Measurements from ENCODE around the gene NANOG.
"Not testable (repeated sequence)": the region's sequence is repeated elsewhere in the genome, so short reads cannot be mapped to it uniquely, and the experiment has no call there.

Gene NANOG

DNA sequence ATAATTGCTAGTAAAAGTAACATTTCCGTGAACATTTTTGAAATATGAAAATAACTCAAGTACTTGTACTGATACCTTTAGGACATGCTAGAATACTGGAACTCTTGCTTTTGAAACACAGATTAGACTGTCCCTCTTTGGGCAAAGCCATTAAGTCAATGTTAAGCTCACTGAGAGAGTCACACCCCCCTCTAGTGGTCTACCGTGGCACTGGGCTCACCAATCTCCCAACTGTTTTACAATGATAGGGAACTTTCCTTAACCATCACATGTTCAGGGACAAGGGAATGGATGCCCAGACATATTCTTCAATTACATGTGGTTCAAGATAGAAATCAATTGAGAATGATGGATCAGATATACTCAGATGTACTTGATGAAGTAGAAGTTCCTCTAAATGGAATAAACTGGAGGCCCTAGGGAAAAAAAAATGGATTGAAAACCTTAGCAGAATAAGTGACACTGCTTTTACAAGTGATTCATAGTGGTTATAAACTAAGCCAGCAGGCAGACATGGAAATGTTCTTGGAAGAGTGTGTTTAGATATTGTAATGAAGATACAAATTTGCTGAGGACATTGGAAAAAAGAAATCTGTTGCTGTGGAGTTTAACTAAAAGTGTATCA, 17.8 kb downstream of the NANOG start:
- H3K9me3 ChIP-seq (ENCODE audit: insufficient read depth, low read length) = no peaks in the 10 kb centered on the region
- no peak overlapping the region for H3K4me3 ChIP-seq (ENCODE audit: insufficient read length, low read depth)
- no peaks in the 10 kb centered on the region for H3K4me1 ChIP-seq (ENCODE audit: insufficient read depth, insufficient read length)
- DNase-seq (ENCODE audit: low read depth, low spot score) = peak; percentile 98
- no peaks in the 10 kb centered on the region for H3K27me3 ChIP-seq (ENCODE audit: insufficient read depth, insufficient read length)
- no peak overlapping the region for H3K9ac ChIP-seq (ENCODE audit: insufficient read length, low read depth)
- TF ChIP-seq SUZ12 (IDR thresholded peaks at IDR 0.05; ENCODE audit: extremely low read depth, insufficient read depth, insufficient read length) (no peak), YY1 (IDR thresholded peaks at IDR 0.05; ENCODE audit: insufficient read depth, insufficient read length) (no peak), ZNF274 (IDR thresholded peaks at IDR 0.05; ENCODE audit: low read depth, low read length) (no peak)
- no peaks in the 10 kb centered on the region for H3K36me3 ChIP-seq (ENCODE audit: insufficient read depth, insufficient read length, low read length)

DNA sequence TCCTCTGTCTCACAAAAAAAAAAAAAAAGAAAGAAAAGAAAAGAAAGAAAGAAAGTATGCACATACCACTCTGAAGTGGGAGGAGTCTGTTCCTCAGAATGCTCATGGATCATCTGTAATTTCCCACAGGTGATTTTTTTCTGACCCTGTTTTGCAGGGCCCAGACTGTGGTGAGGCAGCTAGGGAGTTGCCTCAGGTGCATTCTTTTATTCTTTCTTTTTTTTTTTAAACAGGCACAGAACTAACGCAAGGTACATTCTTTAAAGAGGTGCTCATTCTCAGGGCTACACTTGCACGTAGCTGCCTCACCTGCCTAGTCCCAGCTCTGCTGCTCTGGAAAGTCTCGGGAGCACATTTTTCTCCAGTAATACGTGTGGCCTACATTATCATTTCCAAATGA, 36.6 kb downstream of the NANOG start:
- H3K9ac ChIP-seq (ENCODE audit: insufficient read length, low read depth); H3K27me3 ChIP-seq (ENCODE audit: insufficient read depth, insufficient read length); DNase-seq (ENCODE audit: low read depth, low spot score); H3K4me3 ChIP-seq (ENCODE audit: insufficient read length, low read depth); H3K9me3 ChIP-seq (ENCODE audit: insufficient read depth, low read length); H3K4me1 ChIP-seq (ENCODE audit: insufficient read depth, insufficient read length): not testable (repeated sequence)
- peaks cover 24% of the 10 kb centered on the region for H3K36me3 ChIP-seq (ENCODE audit: insufficient read depth, insufficient read length, low read length)

DNA sequence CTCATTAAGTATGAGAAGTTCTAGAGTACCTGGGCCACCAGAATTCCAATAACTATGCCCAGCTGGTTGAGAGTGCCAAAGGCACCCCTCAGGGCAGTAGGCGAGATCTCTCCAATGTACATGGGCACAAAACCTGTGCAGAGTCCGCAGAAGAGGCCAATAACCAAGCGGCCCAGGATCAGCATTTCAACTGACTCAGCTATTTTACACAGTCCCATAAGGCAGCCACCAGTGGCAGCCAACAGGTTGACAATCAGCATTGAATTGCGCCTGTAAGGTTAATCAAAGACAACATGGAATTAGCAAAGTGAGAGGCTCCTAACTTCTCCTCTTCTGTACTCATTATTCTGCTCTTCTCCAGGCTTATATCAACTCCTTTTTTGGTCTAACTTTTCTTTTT, 40.5 kb downstream of the NANOG start:
- DNase-seq (ENCODE audit: low read depth, low spot score); H3K4me1 ChIP-seq (ENCODE audit: insufficient read depth, insufficient read length); H3K27me3 ChIP-seq (ENCODE audit: insufficient read depth, insufficient read length); H3K4me3 ChIP-seq (ENCODE audit: insufficient read length, low read depth); H3K9me3 ChIP-seq (ENCODE audit: insufficient read depth, low read length); H3K9ac ChIP-seq (ENCODE audit: insufficient read length, low read depth): not testable (repeated sequence)
- peaks cover 13% of the 10 kb centered on the region for H3K36me3 ChIP-seq (ENCODE audit: insufficient read depth, insufficient read length, low read length)

DNA sequence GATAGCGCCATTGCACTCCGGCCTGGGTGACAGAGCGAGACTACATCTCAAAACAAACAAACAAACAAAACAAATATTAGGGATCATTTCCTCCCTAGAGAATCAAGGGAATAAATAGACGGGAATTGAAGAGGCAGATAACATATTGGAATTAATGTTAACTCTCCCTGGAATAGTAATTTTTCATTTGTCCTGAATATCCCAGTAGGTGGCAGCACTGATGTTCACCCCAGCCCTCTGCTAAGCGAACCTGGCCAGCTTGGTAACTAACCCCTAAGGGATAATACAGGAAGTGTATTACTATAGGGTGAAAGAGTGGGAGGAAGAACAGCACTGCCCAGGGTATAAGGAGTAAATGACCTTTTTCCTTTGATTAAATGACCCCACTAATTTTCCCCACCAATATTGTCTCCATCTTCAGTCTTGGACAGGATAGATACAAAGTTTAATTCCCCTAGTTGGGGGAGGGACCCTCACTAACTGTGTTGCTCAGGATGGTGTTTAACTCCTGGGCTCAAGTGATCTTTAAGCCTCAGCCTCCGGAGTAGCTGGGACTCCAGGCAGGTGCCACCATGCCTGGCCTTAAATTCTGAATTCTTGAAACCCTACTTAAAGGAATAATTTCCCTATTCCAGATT, 43.0 kb downstream of the NANOG start:
- TF ChIP-seq YY1 (IDR thresholded peaks at IDR 0.05; ENCODE audit: insufficient read depth, insufficient read length) (no peak), ZNF274 (IDR thresholded peaks at IDR 0.05; ENCODE audit: low read depth, low read length) (no peak), SUZ12 (IDR thresholded peaks at IDR 0.05; ENCODE audit: extremely low read depth, insufficient read depth, insufficient read length) (no peak)

DNA sequence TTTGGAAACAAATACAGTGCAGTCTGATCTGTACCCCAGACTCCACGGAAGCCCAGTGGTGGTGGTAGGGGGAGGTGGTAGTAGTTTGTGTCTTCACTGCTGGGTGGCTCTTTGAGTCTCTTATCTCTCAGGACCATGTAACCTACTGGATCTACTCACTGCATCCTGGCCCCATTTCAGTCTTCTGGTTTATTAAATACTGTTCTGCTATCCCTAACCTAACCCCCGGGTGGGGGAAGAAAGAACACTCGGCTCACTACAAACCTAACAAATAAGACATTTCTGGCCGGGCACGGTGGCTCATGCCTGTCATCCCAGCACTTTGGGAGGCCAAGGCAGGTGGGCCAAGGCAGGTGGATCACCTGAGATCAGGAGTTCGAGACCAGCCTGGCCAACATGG, 44.0 kb downstream of the NANOG start:
- not testable (repeated sequence) for DNase-seq (ENCODE audit: low read depth, low spot score); H3K4me3 ChIP-seq (ENCODE audit: insufficient read length, low read depth)

More for the DNA sequence above, 43.0 kb downstream of the NANOG start:
- H3K27me3 ChIP-seq (ENCODE audit: insufficient read depth, insufficient read length) = no peaks in the 10 kb centered on the region
- H3K36me3 ChIP-seq (ENCODE audit: insufficient read depth, insufficient read length, low read length) = peaks cover 9% of the 10 kb centered on the region
- peaks cover 5% of the 10 kb centered on the region for H3K4me1 ChIP-seq (ENCODE audit: insufficient read depth, insufficient read length)
- peak; percentile 91 for DNase-seq (ENCODE audit: low read depth, low spot score)
- H3K4me3 ChIP-seq (ENCODE audit: insufficient read length, low read depth) = no peak overlapping the region
- H3K9me3 ChIP-seq (ENCODE audit: insufficient read depth, low read length) = no peaks in the 10 kb centered on the region
- H3K9ac ChIP-seq (ENCODE audit: insufficient read length, low read depth) = no peak overlapping the region

DNA sequence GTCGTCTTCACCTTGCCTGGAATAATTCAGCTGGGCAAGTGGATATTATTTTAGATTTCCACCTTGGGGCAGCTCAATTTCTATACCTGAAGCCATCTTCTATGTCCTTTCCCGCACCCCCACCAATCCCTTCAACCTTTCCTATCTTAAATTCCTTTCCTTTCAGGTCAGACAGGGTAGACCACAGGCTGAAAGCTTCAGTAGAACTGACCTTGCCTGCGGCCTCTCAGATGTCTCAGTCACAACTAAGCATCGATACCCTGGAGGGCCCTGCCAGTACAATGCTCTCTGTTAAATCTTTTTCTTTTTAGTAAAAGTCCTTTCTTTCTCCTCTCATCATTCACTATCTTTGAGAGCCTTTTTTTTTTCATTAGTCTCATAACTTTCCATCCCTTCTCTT, 44.6 kb downstream of the NANOG start:
- no peak overlapping the region for H3K4me3 ChIP-seq (ENCODE audit: insufficient read length, low read depth)
- TF ChIP-seq YY1 (IDR thresholded peaks at IDR 0.05; ENCODE audit: insufficient read depth, insufficient read length) = no peak
- no peak for TF ChIP-seq SUZ12 (IDR thresholded peaks at IDR 0.05; ENCODE audit: extremely low read depth, insufficient read depth, insufficient read length)
- TF ChIP-seq ZNF274 (IDR thresholded peaks at IDR 0.05; ENCODE audit: low read depth, low read length) = no peak
- H3K9ac ChIP-seq (ENCODE audit: insufficient read length, low read depth) = no peak overlapping the region
- H3K36me3 ChIP-seq (ENCODE audit: insufficient read depth, insufficient read length, low read length) = peaks cover 4% of the 10 kb centered on the region
- no peaks in the 10 kb centered on the region for H3K9me3 ChIP-seq (ENCODE audit: insufficient read depth, low read length)
- DNase-seq (ENCODE audit: low read depth, low spot score) = no peak
- peaks cover 5% of the 10 kb centered on the region for H3K4me1 ChIP-seq (ENCODE audit: insufficient read depth, insufficient read length)
- H3K27me3 ChIP-seq (ENCODE audit: insufficient read depth, insufficient read length) = no peaks in the 10 kb centered on the region

More for the DNA sequence above, 44.0 kb downstream of the NANOG start:
- H3K9me3 ChIP-seq (ENCODE audit: insufficient read depth, low read length); H3K36me3 ChIP-seq (ENCODE audit: insufficient read depth, insufficient read length, low read length); H3K27me3 ChIP-seq (ENCODE audit: insufficient read depth, insufficient read length); H3K9ac ChIP-seq (ENCODE audit: insufficient read length, low read depth); H3K4me1 ChIP-seq (ENCODE audit: insufficient read depth, insufficient read length): not testable (repeated sequence)

DNA sequence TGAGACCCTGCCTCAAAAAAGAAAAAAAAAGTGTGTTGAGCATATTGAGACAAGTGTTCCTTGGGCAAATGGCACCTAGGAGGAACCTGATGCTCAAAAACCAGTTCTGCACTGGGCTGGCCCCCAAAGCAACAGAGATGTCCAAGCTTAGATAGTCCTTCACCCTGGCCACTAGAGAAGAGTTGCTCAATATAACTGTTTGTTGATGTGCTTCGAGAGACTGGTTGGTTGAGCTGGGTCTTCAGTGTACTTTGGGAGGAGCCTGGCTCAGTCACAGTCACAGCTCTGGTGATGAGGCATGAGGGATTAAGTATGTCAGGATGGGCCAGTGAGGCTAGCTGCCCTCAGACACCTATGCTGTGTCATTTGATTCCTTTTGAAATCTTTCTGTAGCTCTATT, 45.5 kb downstream of the NANOG start:
- no peaks in the 10 kb centered on the region for H3K9me3 ChIP-seq (ENCODE audit: insufficient read depth, low read length)
- peaks cover 5% of the 10 kb centered on the region for H3K4me1 ChIP-seq (ENCODE audit: insufficient read depth, insufficient read length)
- no peak overlapping the region for H3K4me3 ChIP-seq (ENCODE audit: insufficient read length, low read depth)
- no peak overlapping the region for H3K9ac ChIP-seq (ENCODE audit: insufficient read length, low read depth)
- H3K27me3 ChIP-seq (ENCODE audit: insufficient read depth, insufficient read length) = no peaks in the 10 kb centered on the region
- TF ChIP-seq ZNF274 (IDR thresholded peaks at IDR 0.05; ENCODE audit: low read depth, low read length) (no peak), YY1 (IDR thresholded peaks at IDR 0.05; ENCODE audit: insufficient read depth, insufficient read length) (no peak), SUZ12 (IDR thresholded peaks at IDR 0.05; ENCODE audit: extremely low read depth, insufficient read depth, insufficient read length) (no peak)
- peaks cover 4% of the 10 kb centered on the region for H3K36me3 ChIP-seq (ENCODE audit: insufficient read depth, insufficient read length, low read length)
- DNase-seq (ENCODE audit: low read depth, low spot score) = no peak

DNA sequence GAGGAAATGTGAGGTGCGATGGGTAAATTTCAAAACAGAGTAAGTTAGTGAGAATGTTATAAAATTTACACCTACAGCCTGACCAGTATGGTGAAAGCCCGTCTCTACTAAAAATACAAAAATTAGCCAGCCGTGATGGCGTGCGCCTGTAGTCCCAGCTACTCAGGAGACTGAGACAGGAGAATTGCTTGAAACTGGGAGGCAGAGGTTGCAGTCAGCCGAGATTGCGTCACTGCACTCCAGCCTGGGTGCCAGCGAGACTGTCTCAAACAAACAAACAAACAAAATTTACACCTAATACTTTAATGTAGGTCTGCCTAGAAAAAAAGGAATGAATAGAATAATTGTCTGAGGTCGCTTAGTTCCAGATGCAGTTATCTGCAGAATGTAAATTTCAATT, 45.9 kb downstream of the NANOG start:
- H3K4me3 ChIP-seq (ENCODE audit: insufficient read length, low read depth) = no peak overlapping the region
- no peaks in the 10 kb centered on the region for H3K27me3 ChIP-seq (ENCODE audit: insufficient read depth, insufficient read length)
- peaks cover 4% of the 10 kb centered on the region for H3K36me3 ChIP-seq (ENCODE audit: insufficient read depth, insufficient read length, low read length)
- no peak for DNase-seq (ENCODE audit: low read depth, low spot score)
- no peaks in the 10 kb centered on the region for H3K9me3 ChIP-seq (ENCODE audit: insufficient read depth, low read length)
- H3K4me1 ChIP-seq (ENCODE audit: insufficient read depth, insufficient read length) = peaks cover 5% of the 10 kb centered on the region
- H3K9ac ChIP-seq (ENCODE audit: insufficient read length, low read depth) = no peak overlapping the region
- TF ChIP-seq ZNF274 (IDR thresholded peaks at IDR 0.05; ENCODE audit: low read depth, low read length) = no peak
- TF ChIP-seq SUZ12 (IDR thresholded peaks at IDR 0.05; ENCODE audit: extremely low read depth, insufficient read depth, insufficient read length) = no peak
- TF ChIP-seq YY1 (IDR thresholded peaks at IDR 0.05; ENCODE audit: insufficient read depth, insufficient read length) = no peak

Measured in NT2/D1 (cell line).